ENCODE data around the gene TFAM.

The TFAM gene

GRCh38 chr10:58433571-58433970, 48.4 kb downstream of the TFAM start:
- no peak for DNase-seq (ENCODE audit: low read depth)

GRCh38 chr10:58435297-58435985, 50.2 kb downstream of the TFAM start:
- DNase-seq (ENCODE audit: low read depth), result no peak

- DNase-seq (ENCODE audit: low read depth), result no peak
Measured at GRCh38 chr10:58436071-58436470, 50.9 kb downstream of the TFAM start.

GRCh38 chr10:58438340-58438871, 53.2 kb downstream of the TFAM start:
- DNase-seq (ENCODE audit: low read depth), result no peak

- no peak for DNase-seq (ENCODE audit: low read depth)
Measured at GRCh38 chr10:58438986-58439385, 53.8 kb downstream of the TFAM start.

GRCh38 chr10:58439632-58440364, 54.6 kb downstream of the TFAM start:
- no peak for DNase-seq (ENCODE audit: low read depth)

- no peak for DNase-seq (ENCODE audit: low read depth)
Measured at GRCh38 chr10:58440484-58440883, 55.3 kb downstream of the TFAM start.

- DNase-seq (ENCODE audit: low read depth), result no peak
Measured at GRCh38 chr10:58444321-58444720, 59.1 kb downstream of the TFAM start.

- DNase-seq (ENCODE audit: low read depth), result no peak
Measured at GRCh38 chr10:58444876-58445275, 59.7 kb downstream of the TFAM start.

- no peak for DNase-seq (ENCODE audit: low read depth)
Measured at GRCh38 chr10:58448121-58448935, 63.1 kb downstream of the TFAM start.

Data from activated T-helper 9 cell treated with anti-CD3 and anti-CD28 coated beads, Interleukin-2, amount 50 U/mL, for 16 hours (primary cell).